Measurements from ENCODE around the gene MACROD1.

The MACROD1 gene

DNA sequence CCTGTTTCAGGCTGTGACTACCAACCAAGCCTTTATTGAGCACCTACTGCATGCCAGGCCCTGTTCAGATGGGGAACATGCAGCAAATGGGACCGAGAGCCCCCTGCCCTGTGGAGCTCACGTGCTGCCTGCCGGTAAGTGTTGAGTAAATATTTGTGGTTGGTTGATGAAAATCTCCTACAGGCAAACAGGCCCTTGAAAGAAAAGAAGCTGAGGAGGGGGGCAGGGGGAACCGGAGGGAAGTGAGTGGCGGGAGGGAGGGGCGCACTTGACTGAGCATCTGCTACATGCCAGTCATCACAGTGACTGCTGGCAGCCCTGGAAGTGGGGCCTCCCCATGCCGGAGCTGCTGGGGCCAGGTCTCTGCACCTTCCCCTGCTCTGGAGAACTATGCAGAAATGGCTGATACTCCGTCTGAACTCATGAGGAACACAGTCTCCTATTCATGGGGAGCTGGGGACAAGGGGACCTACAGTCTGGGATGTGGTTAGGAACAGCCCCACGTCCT is 34.2 kb downstream of the MACROD1 start:
- DNase-seq (ENCODE audit: low read depth in 2 of 2), result no peak

DNA sequence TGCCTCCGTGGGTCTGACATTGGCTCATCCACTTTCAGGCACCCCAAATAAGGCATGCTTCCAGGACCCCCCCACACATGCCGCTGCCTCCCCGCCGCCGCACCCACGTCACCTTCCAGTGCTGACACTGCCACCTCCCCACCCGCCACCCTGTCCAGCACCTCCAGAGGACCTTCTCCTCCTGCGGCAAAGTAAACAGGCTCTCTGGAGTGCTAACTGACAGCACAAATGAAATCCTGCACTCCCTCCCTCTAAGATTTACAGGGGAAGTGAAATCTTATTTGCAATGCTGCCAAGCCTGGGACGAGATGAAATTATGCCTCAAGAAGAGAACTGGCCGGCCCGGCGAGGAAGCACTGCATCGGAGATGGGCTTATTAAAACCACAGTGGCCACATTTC is 35.3 kb downstream of the MACROD1 start:
- no peak for DNase-seq (ENCODE audit: low read depth in 2 of 2)

DNA sequence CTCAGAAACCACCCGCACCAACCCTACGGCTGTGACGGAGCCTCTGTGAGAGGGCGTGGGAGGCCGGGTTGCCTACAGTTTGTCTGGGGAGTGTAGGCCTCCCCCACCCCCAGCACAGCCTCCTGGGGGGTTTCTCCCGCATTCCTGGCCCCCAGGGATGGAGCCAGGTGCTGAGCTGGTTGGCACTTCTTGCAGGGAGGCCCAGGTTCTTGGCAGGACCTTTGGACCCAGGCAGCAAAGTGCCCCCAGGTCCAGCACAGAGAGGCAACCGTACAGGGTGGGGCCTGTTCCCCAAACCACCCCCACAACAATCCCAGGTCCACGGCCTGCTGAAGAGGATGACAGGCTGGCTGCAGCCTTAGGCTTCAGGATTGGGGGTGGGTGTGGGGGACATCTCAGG is 36.5 kb downstream of the MACROD1 start:
- DNase-seq (ENCODE audit: low read depth in 2 of 2), result no peak

DNA sequence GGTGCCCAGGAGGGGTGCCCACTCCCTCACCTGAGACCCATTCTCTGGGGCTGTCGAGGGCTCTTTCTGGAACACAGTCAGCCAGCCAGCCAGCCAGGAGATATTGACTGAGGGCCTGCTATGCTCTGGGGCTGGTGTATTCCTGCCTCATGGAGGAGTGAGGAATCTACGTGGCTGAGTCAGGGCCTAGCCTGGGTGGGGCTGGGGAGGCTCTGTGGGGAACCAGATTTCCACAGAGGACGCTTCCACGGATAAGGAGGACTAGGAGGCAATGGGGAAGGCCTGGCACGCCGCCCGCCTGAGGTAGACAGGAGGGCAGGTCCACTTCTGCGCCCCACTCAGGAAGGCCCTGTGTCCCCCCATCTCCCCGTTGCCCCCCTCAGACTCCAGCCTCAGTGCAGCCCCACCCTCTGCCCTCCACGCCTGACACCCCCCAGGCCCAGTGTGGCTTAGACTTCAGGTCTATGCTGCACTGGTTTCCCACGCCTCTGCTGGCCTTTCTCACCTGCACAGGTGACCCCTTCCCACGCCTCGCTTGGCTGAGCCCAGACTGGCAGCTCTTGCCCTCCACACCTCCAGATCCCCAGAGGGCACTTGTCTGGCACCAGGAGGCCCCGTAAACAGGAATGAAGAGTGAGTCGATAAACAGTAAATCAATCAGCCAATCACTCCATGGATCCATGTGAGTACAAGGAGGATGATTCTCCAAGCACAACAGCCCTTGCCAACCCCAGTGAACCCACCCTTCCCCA is 37.5 kb downstream of the MACROD1 start:
- DNase-seq (ENCODE audit: low read depth in 2 of 2), result no peak

DNA sequence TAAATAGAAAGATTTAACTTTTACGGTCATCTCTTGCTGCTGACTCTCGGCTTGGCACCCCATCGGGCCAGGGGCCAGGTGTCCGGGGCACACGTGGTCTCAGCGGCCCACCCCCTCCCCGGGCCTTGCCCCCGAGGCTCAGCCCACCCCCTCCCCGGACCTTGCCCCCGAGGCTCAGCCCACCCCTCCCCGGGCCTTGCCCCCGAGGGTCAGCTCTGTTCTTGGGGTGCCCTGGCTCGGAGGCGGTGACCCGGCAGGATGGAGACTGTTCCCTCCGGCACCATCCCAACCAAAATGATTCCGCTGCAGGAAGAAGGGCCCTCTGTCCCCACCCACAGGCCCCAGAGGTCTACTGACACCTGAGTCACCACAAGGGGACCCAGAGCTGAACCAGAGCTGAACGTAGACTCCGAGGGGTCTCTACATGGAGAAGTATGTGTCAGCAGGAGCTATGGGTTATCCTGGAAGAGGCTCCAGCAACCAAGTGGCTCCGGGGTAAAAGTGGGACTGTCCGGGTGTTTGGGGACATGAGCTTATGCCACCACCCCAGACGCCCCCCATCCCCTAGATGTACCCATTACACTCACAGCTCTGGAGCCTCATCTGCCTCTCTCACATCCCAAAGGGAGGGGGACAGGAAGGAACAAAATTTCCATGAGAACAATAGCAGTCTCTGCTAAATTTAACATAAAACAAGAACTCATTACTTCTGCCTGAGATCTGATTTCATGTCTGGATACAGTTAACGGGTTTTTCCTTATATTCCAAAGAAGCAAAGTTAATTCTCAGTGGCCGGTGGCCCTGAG is 38.4 kb downstream of the MACROD1 start:
- no peak for DNase-seq (ENCODE audit: low read depth in 2 of 2)

DNA sequence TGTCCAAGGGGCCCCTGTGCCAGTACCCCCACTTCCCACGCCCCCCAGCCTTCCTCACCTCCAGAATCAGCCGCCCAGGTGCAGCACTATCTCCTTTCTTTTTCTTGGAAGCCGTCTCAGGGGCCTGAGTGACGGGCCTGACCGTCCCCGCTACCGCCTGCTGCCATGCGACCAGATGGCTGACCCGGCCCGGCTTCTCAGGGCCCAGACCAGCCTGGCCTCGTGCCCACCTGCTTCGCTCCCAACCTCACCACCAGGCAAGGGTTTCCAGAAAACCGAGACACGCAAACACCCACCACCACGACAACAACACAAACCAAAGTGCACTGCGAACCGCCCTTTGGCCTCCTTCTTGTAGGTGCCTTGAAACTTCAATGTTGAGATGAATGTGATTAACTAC is 39.1 kb downstream of the MACROD1 start:
- DNase-seq (ENCODE audit: low read depth in 2 of 2), result no peak

DNA sequence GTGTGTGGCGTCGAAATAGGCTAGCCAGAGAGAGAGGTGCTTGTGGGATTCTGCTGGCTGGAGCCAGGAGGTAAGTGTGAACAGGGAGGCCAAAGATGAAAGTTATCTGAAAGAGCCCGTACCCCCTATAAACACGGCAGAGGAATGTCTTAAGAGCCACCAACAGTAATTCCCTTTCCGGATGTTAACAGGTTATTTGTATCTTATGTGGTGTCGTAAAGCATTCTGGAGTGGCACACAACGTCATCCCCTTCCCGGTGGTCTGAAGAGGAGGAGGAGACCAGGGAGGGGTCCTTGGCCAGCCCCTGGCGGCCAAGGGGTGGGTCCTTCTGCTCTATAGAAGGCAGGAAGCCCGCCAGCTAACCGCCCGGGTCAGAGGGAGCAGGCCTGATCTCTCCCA is 39.5 kb downstream of the MACROD1 start:
- DNase-seq (ENCODE audit: low read depth in 2 of 2), result no peak

DNA sequence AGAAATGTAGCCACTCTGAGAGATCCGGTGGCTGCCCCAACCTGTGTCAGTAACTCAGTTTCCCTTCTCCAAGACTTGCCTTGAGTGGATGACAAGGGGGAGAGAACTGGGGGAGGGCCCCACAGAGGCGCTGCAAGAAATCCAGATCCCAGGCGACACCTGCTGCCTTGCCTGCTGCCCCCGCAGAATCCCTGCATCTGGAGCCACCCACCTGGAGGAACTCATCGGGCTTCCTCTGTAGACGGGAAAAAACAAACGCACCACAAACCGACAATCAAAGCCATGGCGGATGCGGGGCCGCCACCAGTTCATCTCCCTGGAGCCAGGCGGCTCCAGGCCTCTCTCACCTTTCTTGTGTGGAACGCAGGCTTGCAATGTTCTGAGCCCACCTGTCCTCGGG is 40.2 kb downstream of the MACROD1 start:
- no peak for DNase-seq (ENCODE audit: low read depth in 2 of 2)

DNA sequence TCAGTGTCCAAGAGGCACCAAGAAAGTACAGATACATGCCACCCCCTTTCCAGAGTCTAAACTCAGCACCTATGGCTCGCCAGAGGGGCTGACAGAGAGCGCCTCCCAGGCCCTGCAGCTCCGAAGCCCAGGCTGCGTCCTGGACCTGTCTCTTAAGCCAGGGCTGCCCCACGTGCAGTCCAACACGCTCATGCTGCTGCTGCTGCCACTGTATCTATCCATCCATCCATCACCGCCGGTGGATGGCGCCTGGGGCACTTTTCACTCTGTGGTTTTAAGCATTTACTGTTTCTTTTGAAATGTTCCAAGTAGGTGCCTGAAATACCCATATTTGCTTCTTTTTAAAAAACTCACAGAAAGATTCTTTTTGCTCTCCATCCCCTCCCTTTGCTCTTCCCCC is 41.8 kb downstream of the MACROD1 start:
- DNase-seq (ENCODE audit: low read depth in 2 of 2), result no peak

DNA sequence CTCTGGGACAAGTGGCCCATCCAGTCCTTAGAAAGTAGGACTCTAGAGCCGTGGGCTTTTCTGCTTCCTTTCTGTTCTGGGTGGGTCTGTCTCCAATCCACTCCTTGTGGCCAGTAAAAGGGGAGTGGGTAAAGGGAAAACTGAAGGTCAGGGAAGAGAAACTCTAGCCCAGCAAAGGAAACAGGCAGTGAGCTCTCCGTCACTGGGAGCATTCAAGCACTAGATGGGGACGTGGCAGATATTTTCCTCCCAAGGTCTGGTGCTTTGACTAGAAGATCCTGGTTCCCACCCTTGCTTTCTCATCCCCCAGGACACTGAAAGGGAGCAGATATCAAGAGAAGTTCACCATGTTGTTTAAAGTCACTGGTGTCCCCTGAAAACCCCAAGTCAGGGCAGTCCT is 42.2 kb downstream of the MACROD1 start:
- DNase-seq (ENCODE audit: low read depth in 2 of 2), result no peak

DNA sequence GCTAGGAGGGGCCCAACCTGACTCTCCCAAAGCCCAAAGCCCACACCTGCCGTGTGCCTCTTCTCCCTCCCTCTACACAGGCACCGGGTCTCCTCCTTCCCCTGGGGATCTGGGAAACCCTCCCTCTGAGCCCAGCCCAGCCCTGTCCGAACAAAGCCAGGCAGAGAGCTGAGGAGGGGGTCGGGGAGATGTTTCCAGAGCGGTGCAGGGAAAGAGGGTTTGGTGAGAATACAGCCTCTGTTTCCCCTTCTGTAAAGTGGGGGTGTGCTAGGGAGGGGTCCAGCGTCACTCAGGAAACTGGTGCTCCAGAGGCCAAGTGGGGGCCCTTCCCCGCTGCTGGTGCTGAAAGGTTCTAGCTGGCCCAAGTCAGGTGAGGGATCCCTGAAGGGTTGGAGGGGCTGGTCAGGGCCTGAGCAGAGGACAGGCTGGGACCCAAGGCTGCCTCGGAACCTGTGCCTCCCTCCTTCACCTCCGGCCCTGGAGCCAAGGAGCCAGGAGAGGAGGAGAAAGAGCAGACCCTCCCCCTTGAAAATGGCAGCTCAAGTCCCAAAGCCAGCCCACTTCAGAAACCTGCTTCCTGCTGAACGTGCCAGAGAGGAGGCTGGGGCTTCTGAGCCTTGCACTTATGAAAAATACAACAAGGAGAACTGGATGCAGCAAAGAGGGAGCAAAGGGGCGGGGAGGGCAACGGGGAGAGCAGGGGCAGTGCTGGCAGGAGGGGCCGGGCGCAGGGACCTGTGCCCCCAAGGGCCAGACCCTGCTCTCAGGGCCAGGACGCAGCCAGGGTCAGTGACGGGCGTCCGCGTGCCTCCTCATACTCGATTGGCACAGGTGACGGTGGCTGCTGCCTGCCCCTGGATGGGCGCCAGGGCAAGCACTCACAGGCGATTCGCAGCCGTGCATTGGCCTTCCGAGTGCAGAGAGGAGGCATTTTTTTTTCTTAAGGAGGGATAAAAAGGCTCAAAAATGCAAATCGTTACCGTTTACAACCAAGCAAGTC is 43.2 kb downstream of the MACROD1 start:
- DNase-seq (ENCODE audit: low read depth in 2 of 2), result no peak

DNA sequence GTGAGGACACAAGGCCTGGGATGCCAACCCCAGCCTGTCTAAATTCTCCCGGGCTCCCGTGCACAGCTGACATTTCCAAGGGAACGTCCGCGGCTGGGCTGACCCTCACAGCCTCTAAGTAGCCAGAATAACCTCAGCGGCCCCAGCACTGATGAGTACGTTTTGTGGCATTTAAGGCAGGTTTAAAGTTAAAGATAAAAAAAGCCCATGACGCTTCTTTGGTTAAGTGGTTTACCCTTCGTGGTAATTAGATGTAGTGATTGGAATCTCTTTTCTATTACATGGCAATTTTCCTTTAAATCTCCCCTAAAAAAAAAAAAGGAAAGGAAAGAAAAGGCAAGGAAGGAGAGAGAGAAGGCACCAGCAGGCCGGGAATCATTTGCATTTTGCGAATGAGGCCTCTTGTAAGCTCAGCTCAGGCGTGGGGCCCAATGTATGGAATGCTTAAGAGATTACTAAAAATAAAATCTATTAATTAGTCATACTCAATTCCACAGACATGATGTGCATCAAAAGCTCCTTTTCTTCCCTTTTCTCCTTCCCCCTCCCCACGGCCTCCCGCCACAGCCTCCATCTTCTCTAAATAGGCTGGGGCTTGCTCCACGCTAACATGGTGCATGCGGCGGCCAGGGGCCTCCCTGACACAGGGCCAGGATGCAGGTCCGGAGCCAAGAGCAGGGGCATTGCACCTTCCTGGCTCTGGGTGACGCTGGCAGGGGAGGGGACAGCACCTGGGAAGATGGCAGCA is 44.1 kb downstream of the MACROD1 start:
- DNase-seq (ENCODE audit: low read depth in 2 of 2), result no peak

DNA sequence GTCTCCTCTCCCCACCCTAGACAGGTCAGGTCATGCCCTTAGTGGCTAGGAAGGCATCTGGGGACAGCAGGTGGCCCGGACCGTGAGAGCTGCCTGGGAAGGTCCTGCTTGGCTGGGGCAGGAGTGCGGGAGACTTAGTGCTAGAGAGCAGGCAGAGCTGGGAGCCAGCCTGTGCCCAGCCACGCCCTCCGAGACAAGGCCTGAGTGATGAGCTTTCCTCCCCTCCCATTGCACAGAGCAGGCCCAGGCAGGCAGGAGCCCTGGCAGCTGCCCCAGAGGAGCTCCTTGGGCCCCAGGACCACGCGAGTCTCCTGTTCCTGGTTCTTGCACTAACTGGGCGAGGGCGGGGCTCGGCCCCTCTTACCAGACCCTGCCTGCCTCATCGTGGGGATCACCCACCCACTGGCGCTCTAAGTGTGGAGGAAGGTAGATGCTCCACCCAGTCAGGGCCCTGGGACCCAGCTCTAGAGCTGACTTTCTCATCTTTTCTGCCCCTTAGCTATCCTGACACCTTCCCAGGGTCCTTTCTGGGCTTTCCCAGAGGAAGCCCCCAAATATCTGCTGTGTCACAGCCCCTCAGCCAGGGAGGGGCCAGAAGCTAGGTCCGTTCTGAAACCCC is 44.9 kb downstream of the MACROD1 start:
- no peak for DNase-seq (ENCODE audit: low read depth in 2 of 2)

DNA sequence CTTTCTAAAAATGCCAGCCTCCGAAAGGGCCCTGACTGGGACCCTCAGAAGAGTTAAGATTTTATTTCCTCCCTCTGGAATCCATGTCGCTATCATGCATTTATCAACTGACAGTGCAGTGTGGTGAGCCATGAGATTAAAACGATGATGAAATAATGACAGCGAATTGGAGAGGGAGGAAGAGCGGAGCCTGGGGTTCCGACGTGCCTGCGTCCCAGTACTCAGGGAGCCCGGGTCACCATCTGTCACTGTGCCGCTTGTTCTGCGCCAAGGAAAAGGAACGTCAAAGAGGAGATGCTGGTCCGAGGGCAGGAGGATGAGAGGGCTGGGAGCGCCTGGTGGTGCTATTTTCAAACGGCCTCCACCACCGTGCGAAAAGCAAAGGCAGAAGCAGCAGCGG is 46.2 kb downstream of the MACROD1 start:
- DNase-seq (ENCODE audit: low read depth in 2 of 2), result no peak

DNA sequence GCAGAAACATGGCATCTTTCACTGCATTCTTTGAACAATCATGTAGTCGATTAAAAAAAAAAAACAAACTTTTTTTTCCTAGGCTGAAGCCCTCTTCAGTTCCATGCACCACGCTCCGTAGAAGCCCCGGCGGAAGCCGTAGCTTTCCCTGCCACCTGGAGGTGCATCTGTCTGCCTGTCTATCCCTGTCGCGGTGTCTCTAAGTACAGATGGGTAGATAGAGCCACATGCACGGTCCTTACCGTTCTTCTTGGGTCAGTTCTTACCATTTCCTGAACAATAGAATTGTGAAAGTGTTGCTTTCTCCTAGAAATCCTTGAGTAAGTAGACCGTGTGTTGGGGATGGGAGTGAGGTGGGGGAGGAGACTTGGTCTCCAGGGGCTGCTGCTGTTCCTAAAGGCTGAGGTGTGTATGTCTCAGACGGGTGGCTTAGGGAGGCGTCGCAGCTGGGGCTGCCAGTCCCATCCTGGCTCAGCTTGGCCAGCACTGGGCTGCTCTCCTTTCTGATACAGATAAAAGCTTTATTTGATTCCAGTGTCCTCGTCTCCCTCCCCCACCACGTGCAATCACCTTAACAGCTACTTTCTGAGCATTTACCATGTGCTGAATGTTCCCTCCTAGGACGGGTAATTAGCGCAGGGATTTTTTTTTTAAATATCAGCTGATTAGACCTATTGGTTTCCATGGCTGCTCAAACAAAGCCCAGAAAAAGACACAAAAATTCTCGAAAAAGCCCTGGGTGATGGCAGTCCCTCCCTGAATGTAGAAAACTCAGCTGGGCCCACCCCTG is 46.8 kb downstream of the MACROD1 start:
- no peak for DNase-seq (ENCODE audit: low read depth in 2 of 2)

DNA sequence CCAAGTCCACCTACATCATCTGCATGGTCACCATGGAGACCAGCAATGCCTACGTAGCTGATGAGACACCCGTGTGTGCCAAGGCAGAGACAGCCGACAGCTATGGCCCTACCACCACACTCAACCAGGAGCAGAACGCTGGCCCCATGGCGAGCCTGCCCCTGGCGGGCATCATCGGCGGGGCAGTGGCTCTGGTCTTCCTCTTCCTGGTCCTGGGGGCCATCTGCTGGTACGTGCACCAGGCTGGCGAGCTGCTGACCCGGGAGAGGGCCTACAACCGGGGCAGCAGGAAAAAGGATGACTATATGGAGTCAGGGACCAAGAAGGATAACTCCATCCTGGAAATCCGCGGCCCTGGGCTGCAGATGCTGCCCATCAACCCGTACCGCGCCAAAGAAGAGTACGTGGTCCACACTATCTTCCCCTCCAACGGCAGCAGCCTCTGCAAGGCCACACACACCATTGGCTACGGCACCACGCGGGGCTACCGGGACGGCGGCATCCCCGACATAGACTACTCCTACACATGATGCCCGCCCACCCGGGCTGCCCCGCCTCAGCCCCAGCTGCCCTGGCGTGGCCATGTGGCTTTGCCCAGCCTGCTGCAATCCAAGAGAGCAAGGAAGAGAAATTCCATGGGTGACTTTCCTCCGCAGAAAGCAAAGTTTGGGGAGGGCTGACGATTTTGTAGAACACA is 48.0 kb downstream of the MACROD1 start:
- no peak for DNase-seq (ENCODE audit: low read depth in 2 of 2)

DNA sequence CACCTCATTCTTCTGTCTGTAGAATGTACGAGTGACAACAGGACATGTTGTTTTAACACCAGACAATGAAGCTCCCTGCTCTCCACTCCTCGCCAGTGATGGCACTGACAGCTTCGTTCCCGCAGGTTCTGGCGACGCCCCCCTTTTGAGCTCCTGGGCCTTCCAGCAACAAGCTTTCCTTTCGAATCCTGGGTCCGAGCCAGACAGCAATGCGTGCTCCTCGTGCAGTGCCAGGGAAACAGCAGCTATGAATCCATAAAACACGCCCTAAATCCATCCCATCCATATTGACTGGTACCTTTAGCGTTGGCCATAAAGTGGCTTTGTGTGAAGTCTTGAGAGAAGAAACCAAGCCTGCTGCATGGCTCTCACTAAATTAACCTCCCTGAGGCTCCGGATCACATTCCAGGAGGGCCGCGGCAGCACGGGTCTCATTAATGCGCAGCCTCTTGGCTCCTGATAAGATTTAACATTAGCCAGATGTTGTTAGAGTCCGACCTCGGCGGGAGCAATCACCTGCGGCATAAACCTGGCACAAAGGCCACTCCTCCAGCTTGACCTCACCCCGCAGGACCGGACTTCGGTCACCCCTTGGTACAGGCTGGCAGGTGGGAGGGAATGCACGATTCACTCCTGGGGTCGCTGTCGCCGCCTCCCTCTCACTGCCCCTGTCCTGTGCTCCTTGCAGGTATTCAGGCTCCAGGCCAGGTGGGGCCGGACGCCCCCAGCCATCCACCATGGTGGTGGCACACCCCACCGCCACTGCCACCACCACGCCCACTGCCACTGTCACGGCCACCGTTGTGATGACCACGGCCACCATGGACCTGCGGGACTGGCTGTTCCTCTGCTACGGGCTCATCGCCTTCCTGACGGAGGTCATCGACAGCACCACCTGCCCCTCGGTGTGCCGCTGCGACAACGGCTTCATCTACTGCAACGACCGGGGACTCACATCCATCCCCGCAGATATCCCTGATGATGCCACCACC is 50.1 kb downstream of the MACROD1 start:
- DNase-seq (ENCODE audit: low read depth in 2 of 2), result no peak

DNA sequence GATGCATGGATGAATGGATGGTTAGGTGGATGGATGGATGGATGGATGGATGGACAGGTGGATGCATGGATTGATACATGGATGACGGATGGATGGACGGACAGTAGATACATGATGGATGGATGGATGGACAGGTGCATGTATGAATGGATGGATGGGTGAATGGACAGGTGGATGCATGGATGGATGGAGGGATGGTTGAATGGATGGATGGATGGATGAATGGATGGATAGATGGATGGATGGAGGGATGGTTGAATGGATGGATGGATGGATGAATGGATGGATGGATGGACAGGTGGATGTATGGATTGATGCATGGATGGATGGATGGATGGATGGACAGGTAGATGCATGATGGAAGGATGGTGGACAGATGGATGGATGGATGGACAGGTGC is 51.7 kb downstream of the MACROD1 start:
- no peak for DNase-seq (ENCODE audit: low read depth in 2 of 2)

Measured in stimulated activated CD4-positive, alpha-beta T cell treated with anti-CD3 and anti-CD28 coated beads, Interleukin-12 subunit alpha, Interleukin-12 subunit beta, amount 100 ng/mL, for 24 hours (primary cell).